Mammary epithelial cell (primary cell): Measurements from ENCODE around the gene PTGR2.
"Not testable (repeated sequence)": the region's sequence is repeated elsewhere in the genome, so short reads cannot be mapped to it uniquely, and the experiment has no call there.

Experiments used
- EZH2 ChIP-seq: IDR thresholded peaks from 2 replicates; pipeline ENCODE4 v1.6.1; 2012; ENCODE audit warnings: low read length, inconsistent platforms, borderline replicate concordance
- TF ChIP-seq, protein P1 (sequence below), 2 donors: IDR thresholded peaks in 1 of 2; conservative IDR thresholded peaks in 1 of 2; 2 replicates each; pipeline ENCODE4 v1.5.1; 2011 to 2012; ENCODE audit warnings: inconsistent platforms in 2 of 2, low read length in 2 of 2, mild to moderate bottlenecking in 2 of 2, control low read depth in 1 of 2, low read depth in 1 of 2; ENCODE audit not compliant: insufficient read depth in 1 of 2; ENCODE audit errors: extremely low read depth in 1 of 2

DNA sequence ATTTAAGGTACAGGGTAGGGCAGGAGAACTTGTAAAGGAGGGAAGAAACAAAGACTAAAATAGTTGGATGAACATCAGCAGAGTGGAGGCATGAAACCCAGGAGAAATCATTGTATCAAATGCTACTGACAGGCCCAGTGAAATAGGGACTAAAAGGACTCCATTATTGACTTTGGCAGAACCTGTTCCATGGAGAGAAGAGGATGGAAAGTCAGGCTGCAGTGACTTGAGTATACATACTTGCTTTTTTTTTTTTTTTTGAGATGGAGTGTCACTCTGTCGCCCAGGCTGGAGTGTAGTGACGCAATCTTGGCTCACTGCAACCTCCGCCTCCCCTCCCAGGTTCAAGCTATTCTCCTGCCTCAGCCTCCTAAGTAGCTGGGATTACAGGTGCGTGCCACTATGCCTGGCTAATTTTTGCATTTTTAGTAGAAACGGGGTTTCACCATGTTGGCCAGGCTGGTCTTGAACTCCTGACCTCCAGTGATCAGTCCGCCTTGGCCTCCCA lies 42.6 kb downstream of the PTGR2 start:
- TF ChIP-seq, protein P1, sequence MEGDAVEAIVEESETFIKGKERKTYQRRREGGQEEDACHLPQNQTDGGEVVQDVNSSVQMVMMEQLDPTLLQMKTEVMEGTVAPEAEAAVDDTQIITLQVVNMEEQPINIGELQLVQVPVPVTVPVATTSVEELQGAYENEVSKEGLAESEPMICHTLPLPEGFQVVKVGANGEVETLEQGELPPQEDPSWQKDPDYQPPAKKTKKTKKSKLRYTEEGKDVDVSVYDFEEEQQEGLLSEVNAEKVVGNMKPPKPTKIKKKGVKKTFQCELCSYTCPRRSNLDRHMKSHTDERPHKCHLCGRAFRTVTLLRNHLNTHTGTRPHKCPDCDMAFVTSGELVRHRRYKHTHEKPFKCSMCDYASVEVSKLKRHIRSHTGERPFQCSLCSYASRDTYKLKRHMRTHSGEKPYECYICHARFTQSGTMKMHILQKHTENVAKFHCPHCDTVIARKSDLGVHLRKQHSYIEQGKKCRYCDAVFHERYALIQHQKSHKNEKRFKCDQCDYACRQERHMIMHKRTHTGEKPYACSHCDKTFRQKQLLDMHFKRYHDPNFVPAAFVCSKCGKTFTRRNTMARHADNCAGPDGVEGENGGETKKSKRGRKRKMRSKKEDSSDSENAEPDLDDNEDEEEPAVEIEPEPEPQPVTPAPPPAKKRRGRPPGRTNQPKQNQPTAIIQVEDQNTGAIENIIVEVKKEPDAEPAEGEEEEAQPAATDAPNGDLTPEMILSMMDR (conservative IDR thresholded peaks at IDR 0.05 in 1 of 2, IDR thresholded peaks at IDR 0.05 in 1 of 2; ENCODE audit: extremely low read depth in 1 of 2, insufficient read depth in 1 of 2, low read depth in 1 of 2, low read length in 2 of 2) = not testable (repeated sequence)
- not testable (repeated sequence) for TF ChIP-seq EZH2
